H9 (cell line): ENCODE measurements around the gene GRIN3B. TPM values are rescaled to one million over a fixed set of nuclear protein-coding genes. Genes with fewer than 3 reads are reported as not detected.

Experiments used
- DNase-seq: peaks from one replicate; pipeline ENCODE4 v3.0.0-alpha.2; 2017
- H2AFZ ChIP-seq: one replicate; pipeline ENCODE4 v1.6.1; 2013; ENCODE audit warnings: mild to moderate bottlenecking, low read length, control low read depth, moderate library complexity
- H2AK5ac ChIP-seq: 2 replicates; pipeline ENCODE4 v1.6.1; 2013; ENCODE audit warnings: low read length, control low read depth, mixed read lengths; ENCODE audit not compliant: insufficient read length
- H2BK120ac ChIP-seq: one replicate; pipeline ENCODE4 v1.6.1; 2013; ENCODE audit warnings: low read depth, mild to moderate bottlenecking, low read length, control low read depth, inconsistent platforms; ENCODE audit not compliant: poor library complexity, severe bottlenecking
- H2BK12ac ChIP-seq: 2 replicates; pipeline ENCODE4 v1.6.1; 2013; ENCODE audit warnings: low read length, control low read depth, mixed read lengths, low read depth; ENCODE audit not compliant: insufficient read length
- H2BK15ac ChIP-seq: 2 replicates; pipeline ENCODE4 v1.6.1; 2013; ENCODE audit warnings: low read depth, low read length, control low read depth
- H2BK20ac ChIP-seq: one replicate; pipeline ENCODE4 v1.6.1; 2013; ENCODE audit warnings: low read depth, mild to moderate bottlenecking, low read length, control low read depth, inconsistent platforms; ENCODE audit not compliant: poor library complexity, severe bottlenecking
- H2BK5ac ChIP-seq: 2 replicates; pipeline ENCODE4 v1.6.1; 2013; ENCODE audit warnings: low read length, control low read depth, mixed read lengths; ENCODE audit not compliant: insufficient read length
- H3K14ac ChIP-seq: 2 replicates; pipeline ENCODE4 v1.6.1; 2013; ENCODE audit warnings: low read length, control low read depth; ENCODE audit not compliant: insufficient read depth
- H3K18ac ChIP-seq: 2 replicates; pipeline ENCODE4 v1.6.1; 2013; ENCODE audit warnings: low read depth, mild to moderate bottlenecking, mixed read lengths, low read length, control low read depth; ENCODE audit not compliant: insufficient read length
- H3K23ac ChIP-seq: 2 replicates; pipeline ENCODE4 v1.6.1; 2013; ENCODE audit warnings: low read length, control low read depth, mixed read lengths, low read depth; ENCODE audit not compliant: insufficient read length
- H3K23me2 ChIP-seq: 2 replicates; pipeline ENCODE4 v1.6.1; 2013; ENCODE audit warnings: low read depth, mild to moderate bottlenecking, mixed read lengths, low read length, control low read depth; ENCODE audit not compliant: insufficient read length, poor library complexity, severe bottlenecking
- H3K27ac ChIP-seq: 2 replicates; pipeline ENCODE4 v1.5.1; 2013; ENCODE audit warnings: low read length, control low read depth, mixed read lengths, low read depth; ENCODE audit not compliant: insufficient read length
- H3K27me3 ChIP-seq: 2 replicates; pipeline ENCODE4 v1.6.1; 2013; ENCODE audit warnings: low read length, control low read depth, inconsistent platforms; ENCODE audit not compliant: insufficient read depth
- H3K4ac ChIP-seq: 2 replicates; pipeline ENCODE4 v1.6.1; 2013; ENCODE audit warnings: low read depth, mild to moderate bottlenecking, control low read depth, inconsistent platforms, low read length, moderate library complexity
- H3K4me1 ChIP-seq: 2 replicates; pipeline ENCODE4 v1.6.1; 2013; ENCODE audit warnings: low read length, control low read depth, inconsistent platforms; ENCODE audit not compliant: insufficient read depth
- H3K4me2 ChIP-seq: 2 replicates; pipeline ENCODE4 v1.6.1; 2013; ENCODE audit warnings: low read length, control low read depth, mixed read lengths; ENCODE audit not compliant: insufficient read length, insufficient read depth
- H3K56ac ChIP-seq: 2 replicates; pipeline ENCODE4 v1.6.1; 2013; ENCODE audit warnings: low read depth, mild to moderate bottlenecking, mixed read lengths, low read length, control low read depth; ENCODE audit not compliant: insufficient read length
- H3K79me1 ChIP-seq: 2 replicates; pipeline ENCODE4 v1.6.1; 2013; ENCODE audit warnings: low read depth, mild to moderate bottlenecking, moderate library complexity, low read length, control low read depth, inconsistent platforms; ENCODE audit not compliant: insufficient read depth, poor library complexity, severe bottlenecking
- H3K79me2 ChIP-seq: 2 replicates; pipeline ENCODE4 v1.6.1; 2013; ENCODE audit warnings: low read length, control low read depth, inconsistent platforms; ENCODE audit not compliant: insufficient read depth
- H3K9ac ChIP-seq: 2 replicates; pipeline ENCODE4 v1.6.1; 2013; ENCODE audit warnings: low read length, control low read depth, mixed read lengths; ENCODE audit not compliant: insufficient read length; ENCODE audit errors: extremely low read depth
- H3K9me3 ChIP-seq: one replicate; pipeline ENCODE4 v1.6.1; 2013; ENCODE audit warnings: low read depth, low read length, inconsistent platforms; ENCODE audit not compliant: control insufficient read depth
- H3T11ph ChIP-seq: one replicate; pipeline ENCODE4 v1.6.1; 2013; ENCODE audit warnings: mild to moderate bottlenecking, low read length, control low read depth, inconsistent platforms
- H4K20me1 ChIP-seq: one replicate; pipeline ENCODE4 v1.6.1; 2013; ENCODE audit not compliant: control insufficient read depth, insufficient read length, insufficient read depth
- H4K5ac ChIP-seq: 2 replicates; pipeline ENCODE4 v1.6.1; 2013; ENCODE audit warnings: low read depth, mild to moderate bottlenecking, mixed read lengths, low read length, control low read depth; ENCODE audit not compliant: insufficient read length
- H4K8ac ChIP-seq: replicated peaks from 2 replicates; pipeline ENCODE4 v1.6.1; 2013; ENCODE audit warnings: low read length, control low read depth, mixed read lengths, low read depth; ENCODE audit not compliant: insufficient read length
- H4K91ac ChIP-seq: 2 replicates; pipeline ENCODE4 v1.6.1; 2013; ENCODE audit warnings: low read depth, mild to moderate bottlenecking, moderate library complexity, mixed read lengths, low read length, control low read depth; ENCODE audit not compliant: insufficient read length
- H3K27ac Mint-ChIP-seq, 3 experiments: 2 replicates in 2 of 3; 3 replicates in 1 of 3; pipeline ENCODE4 v1.8.0; 2020 to 2021; ENCODE audit warnings: mixed read lengths in 3 of 3, mild to moderate bottlenecking in 1 of 3, moderate library complexity in 1 of 3
- H3K27me3 Mint-ChIP-seq: 2 replicates; pipeline ENCODE4 v1.8.0; 2021; ENCODE audit warnings: low read depth, mild to moderate bottlenecking, moderate library complexity, mixed read lengths
- H3K36me3 Mint-ChIP-seq, 3 experiments: 2 replicates in 2 of 3; 3 replicates in 1 of 3; pipeline ENCODE4 v1.8.0; 2020 to 2021; ENCODE audit warnings: low read depth in 3 of 3, mixed read lengths in 3 of 3; ENCODE audit not compliant: insufficient read depth in 1 of 3
- H3K4me1 Mint-ChIP-seq, 2 experiments: 2 replicates each; pipeline ENCODE4 v1.8.0; 2020; ENCODE audit warnings: mixed read lengths in 2 of 2
- H3K4me3 Mint-ChIP-seq, 2 experiments: 2 replicates in 1 of 2; 3 replicates in 1 of 2; pipeline ENCODE4 v1.8.0; 2020 to 2021; ENCODE audit warnings: mild to moderate bottlenecking in 2 of 2, mixed read lengths in 2 of 2, moderate library complexity in 1 of 2
- H3K9me3 Mint-ChIP-seq, 2 experiments: 2 replicates in 1 of 2; 3 replicates in 1 of 2; pipeline ENCODE4 v1.8.0; 2020; ENCODE audit warnings: mild to moderate bottlenecking in 2 of 2, mixed read lengths in 2 of 2, moderate library complexity in 1 of 2
- CTCF ChIP-seq: fragments of 200-600 bp; sonication (generic); conservative IDR thresholded peaks from 3 replicates; pipeline ENCODE4 v1.8.0; 2021; ENCODE audit warnings: antibody characterized with exemption, mild to moderate bottlenecking
- WGBS: extraction: QIAGEN DNeasy Blood & Tissue Kit; methylation state at CpG from one replicate; pipeline ENCODE4 v1.1.7; 2013; ENCODE audit warnings: missing lambda C conversion rate, low lambda C conversion rate, mixed read lengths; ENCODE audit not compliant: insufficient read length; ENCODE audit errors: extremely low coverage; 5-methylcytosine and 5-hydroxymethylcytosine counted together
- total RNA-seq: library from RNA; stranded (reverse); gene quantifications from 2 replicates; pipeline ENCODE4 v1.2.1, GENCODE V29; 2021

Gene GRIN3B
- total RNA-seq, 1 experiment from 2014 or later: 1.0 TPM

- H2BK15ac ChIP-seq: no peak overlapping the region
- H3K27me3 ChIP-seq: peaks cover 10% of the 10 kb centered on the region
- no peak overlapping the region for H3K9ac ChIP-seq
- H3K27ac Mint-ChIP-seq: no peak overlapping the region
- no peak overlapping the region for H3T11ph ChIP-seq
- H4K5ac ChIP-seq: no peak overlapping the region
- H3K18ac ChIP-seq: no peak overlapping the region
- H2AK5ac ChIP-seq: no peak overlapping the region
- TF ChIP-seq CTCF: no peak
- no peak overlapping the region for H3K4me3 Mint-ChIP-seq
- H3K23ac ChIP-seq: no peak overlapping the region
- H3K9me3 Mint-ChIP-seq: no peaks in the 10 kb centered on the region
- H3K9me3 ChIP-seq: no peaks in the 10 kb centered on the region
- H3K4me1 Mint-ChIP-seq: peaks cover 0 to 5% of the 10 kb centered on the region in 2 experiments; a peak in 2 of 4 replicates
- no peaks in the 10 kb centered on the region for H4K20me1 ChIP-seq
- no peaks in the 10 kb centered on the region for H3K79me1 ChIP-seq
- no peak overlapping the region for H3K27ac ChIP-seq
- no CpG with 5 or more reads among the region's 37 CpGs for WGBS
- no peak overlapping the region for H2BK20ac ChIP-seq
- H3K4me2 ChIP-seq: no peak overlapping the region
- no peak overlapping the region for H2AFZ ChIP-seq
- H2BK5ac ChIP-seq: no peak overlapping the region
- H4K91ac ChIP-seq: no peak overlapping the region
- no peak for DNase-seq
- H2BK12ac ChIP-seq: no peak overlapping the region
- 0 out of 2 replicates have a peak, but pooled peaks cover 2% of the 10 kb centered on the region for H3K79me2 ChIP-seq
- H3K14ac ChIP-seq: no peak overlapping the region
- no peak overlapping the region for H4K8ac ChIP-seq
- H3K27me3 Mint-ChIP-seq: peaks cover 31% of the 10 kb centered on the region
- H3K4me1 ChIP-seq: no peaks in the 10 kb centered on the region
- H3K36me3 Mint-ChIP-seq: peaks cover 0 to 13% (median 8%) of the 10 kb centered on the region in 3 experiments; a peak in 4 of 7 replicates
- H3K56ac ChIP-seq: no peak overlapping the region
- H3K23me2 ChIP-seq: peaks cover 10% of the 10 kb centered on the region
- no peak overlapping the region for H2BK120ac ChIP-seq
- H3K4ac ChIP-seq: no peak overlapping the region
These were observed 3.1 kb downstream of the GRIN3B start for GRCh38 chr19:1003283-1003682.
